ENCODE measurements around the gene CFAP157. TPM values are rescaled to one million over a fixed set of nuclear protein-coding genes. Genes with fewer than 3 reads are reported as not detected.

The CFAP157 gene
- total RNA-seq, 1 donor from 2014 or later, result not detected

- Histone ChIP-seq H3K27ac (no peak overlapping the region), H3K9me3 (no peaks in the 10 kb centered on the region), H3K36me3 (peaks cover 0 to 12% of the 10 kb centered on the region in 2 donors), H3K27me3 (no peaks in the 10 kb centered on the region), H3K4me3 (no peak overlapping the region), H3K4me1 (peaks cover 15% of the 10 kb centered on the region)
- no peak for TF ChIP-seq POLR2AphosphoS5 (IDR thresholded peaks at IDR 0.05; ENCODE audit: insufficient read depth in 1 of 2, low read depth in 1 of 2)
- no peak for TF ChIP-seq CTCF (IDR thresholded peaks at IDR 0.05)
- no peak for TF ChIP-seq POLR2A (IDR thresholded peaks at IDR 0.05)
- intact Hi-C loops (cut with DNase I), result loop anchor here (2.0 to 10.0 kb wide), 3 partner anchors 36 to 228 kb away; no protein-coding TSS in a partner anchor
- no peak for DNase-seq (ENCODE audit: extremely low spot score in 2 of 2)
Measured at GRCh38 chr9:127732444-127732843, 25.7 kb downstream of the CFAP157 start.

DNA sequence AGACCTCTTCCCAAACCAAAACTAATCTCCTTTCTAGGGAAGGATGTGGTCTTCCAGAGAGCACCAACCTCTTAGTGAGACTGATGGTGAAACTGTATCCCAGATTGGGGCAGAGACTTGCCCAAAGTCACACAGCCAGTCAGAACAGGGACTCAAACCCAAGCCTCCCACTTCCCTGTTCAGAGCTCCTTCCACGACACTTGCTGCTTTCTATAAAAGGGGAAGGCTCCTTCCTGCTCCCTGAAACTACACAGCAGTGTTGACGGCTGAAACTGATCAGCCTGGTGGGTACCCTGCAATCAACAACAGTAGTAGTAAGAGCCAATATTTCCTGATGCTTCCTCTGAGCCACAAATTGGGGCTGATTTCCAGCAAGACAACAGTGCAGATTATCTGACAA, 26.8 kb downstream of the CFAP157 start:
- intact Hi-C loops (cut with DNase I), result loop anchor here (2.0 to 10.0 kb wide), 4 partner anchors 37 to 229 kb away; no protein-coding TSS in a partner anchor
- peaks cover 15% of the 10 kb centered on the region for H3K4me1 ChIP-seq
- H3K27ac ChIP-seq, result no peak overlapping the region
- peaks cover 0 to 12% of the 10 kb centered on the region in 2 donors for H3K36me3 ChIP-seq
- H3K4me3 ChIP-seq, result no peak overlapping the region
- H3K27me3 ChIP-seq, result no peaks in the 10 kb centered on the region
- H3K9me3 ChIP-seq, result no peaks in the 10 kb centered on the region
- TF ChIP-seq POLR2AphosphoS5 (IDR thresholded peaks at IDR 0.05; ENCODE audit: insufficient read depth in 1 of 2, low read depth in 1 of 2), result no peak
- no peak for TF ChIP-seq POLR2A (IDR thresholded peaks at IDR 0.05)
- TF ChIP-seq CTCF (IDR thresholded peaks at IDR 0.05), result no peak
- DNase-seq (ENCODE audit: extremely low spot score in 2 of 2), result no peak

GRCh38 chr9:127734247-127734746, 27.5 kb downstream of the CFAP157 start:
- no peak for DNase-seq (ENCODE audit: extremely low spot score in 2 of 2)
- H3K27ac ChIP-seq, result peak overlapping the region; percentile 93
- H3K27me3 ChIP-seq, result no peaks in the 10 kb centered on the region
- peak overlapping the region; percentile 66 to 79 for H3K4me3 ChIP-seq
- intact Hi-C loops (cut with DNase I), result loop anchor here (2.0 to 10.0 kb wide), 3 partner anchors 51 to 229 kb away; no protein-coding TSS in a partner anchor
- H3K36me3 ChIP-seq, result peaks cover 0 to 12% of the 10 kb centered on the region in 2 donors
- TF ChIP-seq POLR2A (IDR thresholded peaks at IDR 0.05) (no peak), CTCF (IDR thresholded peaks at IDR 0.05) (no peak)
- H3K9me3 ChIP-seq, result no peaks in the 10 kb centered on the region
- peaks cover 16% of the 10 kb centered on the region for H3K4me1 ChIP-seq

DNA sequence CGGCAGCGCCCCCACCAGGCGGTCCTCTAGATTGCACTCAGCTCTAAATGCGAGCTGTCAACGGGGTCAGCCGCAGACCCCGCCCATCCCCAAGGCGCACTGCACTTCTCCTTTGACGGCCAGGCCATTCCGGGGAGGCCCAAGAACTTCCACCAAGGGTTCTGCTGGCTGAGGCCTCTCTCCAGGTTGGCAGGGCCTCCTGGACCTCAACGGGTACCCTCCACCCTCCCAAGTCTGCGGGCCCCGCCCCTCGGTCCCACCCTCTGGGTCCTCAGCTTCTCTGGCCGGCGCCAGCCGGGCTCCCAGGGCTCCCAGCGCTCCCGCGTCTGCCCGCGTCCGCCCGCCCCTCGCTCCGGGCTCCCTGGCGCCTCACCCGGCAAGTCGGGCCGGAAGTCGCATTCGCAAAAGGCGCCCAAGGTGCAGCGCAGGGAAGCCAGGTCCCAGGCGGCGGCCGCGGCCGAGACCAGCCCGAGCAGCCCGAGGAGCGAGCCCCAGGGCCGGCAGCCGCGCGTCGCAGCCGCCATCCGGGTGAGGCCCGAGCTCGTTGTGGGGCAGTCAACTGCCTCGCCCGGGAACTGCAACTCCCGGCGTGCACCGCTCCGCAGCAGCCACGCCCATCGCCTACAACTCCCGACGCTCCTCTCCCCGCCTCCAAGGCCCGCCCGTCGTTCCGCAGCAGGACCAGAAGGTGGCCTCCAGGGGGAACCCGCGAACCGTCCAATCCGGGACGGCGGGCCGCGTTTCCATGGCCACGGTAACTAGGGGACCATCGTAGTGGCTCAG, 28.1 kb downstream of the CFAP157 start, which contains the start of gene TOR2A:
Gene TOR2A (minus strand): TSS at position 548 of the 783 bp plus-strand sequence. CDS start 24 bp downstream, at position 524.
- peak within 1 kb of the TSS; percentile 93 for H3K27ac ChIP-seq
- intact Hi-C loops (cut with DNase I), result loop anchor here (2.0 to 10.0 kb wide), 4 partner anchors 50 to 230 kb away; no protein-coding TSS in a partner anchor
- H3K4me3 ChIP-seq, result peak within 1 kb of the TSS; percentile 66 to 79
- peaks cover 23% of the 10 kb centered on the region for H3K4me1 ChIP-seq
- TF ChIP-seq POLR2A (IDR thresholded peaks at IDR 0.05) (peak in 1 of 2 donors; percentile 90), CTCF (IDR thresholded peaks at IDR 0.05) (peak; percentile 88 to 98 (median 98)), POLR2AphosphoS5 (IDR thresholded peaks at IDR 0.05; ENCODE audit: insufficient read depth in 1 of 2, low read depth in 1 of 2) (peak; percentile 64 to 82)
- peaks cover 0 to 12% of the 10 kb centered on the region in 2 donors for H3K36me3 ChIP-seq
- no peaks in the 10 kb centered on the region for H3K9me3 ChIP-seq
- peak in 1 of 2 donors; percentile 97 for DNase-seq (ENCODE audit: extremely low spot score in 2 of 2)
- H3K27me3 ChIP-seq, result no peaks in the 10 kb centered on the region

Data from vagina (tissue), 2 donors.